BE2C (cell line): ENCODE measurements around the gene SH2D7.

Experiments
- DNase-seq: peaks from one replicate; pipeline ENCODE4 v3.0.0-alpha.2; 2020
- H3K27me3 ChIP-seq: fragments of 250-450 bp; sonication (Bioruptor Pico); 2 replicates; pipeline ENCODE4 v1.5.1; 2020; ENCODE audit warnings: mild to moderate bottlenecking
- H3K36me3 ChIP-seq: fragments of 250-450 bp; sonication (Bioruptor Pico); 2 replicates; pipeline ENCODE4 v1.5.1; 2020; ENCODE audit warnings: mild to moderate bottlenecking
- H3K4me1 ChIP-seq: fragments of 250-450 bp; sonication (Bioruptor Pico); 2 replicates; pipeline ENCODE4 v1.5.1; 2020
- H3K4me3 ChIP-seq: 2 replicates; pipeline ENCODE4 v1.5.1; 2011; ENCODE audit warnings: low read depth, low read length
- H3K9me3 ChIP-seq: fragments of 250-450 bp; sonication (Bioruptor Pico); 2 replicates; pipeline ENCODE4 v1.5.1; 2020
- CTCF ChIP-seq: IDR thresholded peaks from 2 replicates; pipeline ENCODE4 v1.5.1; 2012; ENCODE audit warnings: mild to moderate bottlenecking, low read depth, low read length

The SH2D7 gene

DNA sequence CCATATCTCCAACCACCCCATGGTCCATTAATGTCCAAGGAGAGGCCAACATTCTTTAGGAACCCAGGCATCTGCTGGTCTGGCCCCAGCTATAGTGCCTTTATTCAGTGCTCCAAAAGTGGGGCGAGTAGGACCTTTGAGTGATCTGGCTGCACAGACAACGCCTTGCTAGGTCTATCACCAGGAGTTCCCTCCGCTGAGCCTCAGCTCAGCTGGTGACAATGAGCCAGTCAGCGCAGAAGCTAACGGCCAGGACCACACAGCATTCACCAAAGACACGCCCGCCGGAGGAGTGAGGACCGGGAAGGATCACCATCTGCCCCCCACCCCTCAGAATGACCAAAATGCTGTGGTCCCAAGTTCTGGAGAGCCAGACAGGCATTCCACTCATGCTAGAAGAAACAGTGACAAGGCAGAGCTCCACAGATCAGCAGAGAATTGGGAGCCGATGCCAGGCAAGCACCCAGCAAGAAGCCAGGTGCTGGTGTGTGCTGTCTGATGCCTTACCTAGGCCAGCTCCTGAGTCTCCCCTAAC is 33.9 kb upstream of the SH2D7 start:
- TF ChIP-seq CTCF = no peak
- H3K4me3 ChIP-seq = no peak overlapping the region
- H3K9me3 ChIP-seq = no peaks in the 10 kb centered on the region
- H3K27me3 ChIP-seq = no peaks in the 10 kb centered on the region
- H3K4me1 ChIP-seq = peaks cover 18% of the 10 kb centered on the region
- no peaks in the 10 kb centered on the region for H3K36me3 ChIP-seq
- DNase-seq = no peak

- TF ChIP-seq CTCF = no peak
- Histone ChIP-seq H3K4me3 (no peak overlapping the region), H3K4me1 (peaks cover 18% of the 10 kb centered on the region), H3K36me3 (no peaks in the 10 kb centered on the region), H3K27me3 (no peaks in the 10 kb centered on the region), H3K9me3 (no peaks in the 10 kb centered on the region)
- DNase-seq = no peak
These were observed 33.1 kb upstream of the SH2D7 start for GRCh38 chr15:78059110-78059839.

GRCh38 chr15:78060232-78060631 is 32.1 kb upstream of the SH2D7 start:
- DNase-seq = no peak
- Histone ChIP-seq H3K4me1 (peaks cover 21% of the 10 kb centered on the region), H3K27me3 (no peaks in the 10 kb centered on the region), H3K36me3 (no peaks in the 10 kb centered on the region; the same call in 1 of the 2 replicates), H3K9me3 (no peaks in the 10 kb centered on the region), H3K4me3 (no peak overlapping the region)
- TF ChIP-seq CTCF = no peak

DNA sequence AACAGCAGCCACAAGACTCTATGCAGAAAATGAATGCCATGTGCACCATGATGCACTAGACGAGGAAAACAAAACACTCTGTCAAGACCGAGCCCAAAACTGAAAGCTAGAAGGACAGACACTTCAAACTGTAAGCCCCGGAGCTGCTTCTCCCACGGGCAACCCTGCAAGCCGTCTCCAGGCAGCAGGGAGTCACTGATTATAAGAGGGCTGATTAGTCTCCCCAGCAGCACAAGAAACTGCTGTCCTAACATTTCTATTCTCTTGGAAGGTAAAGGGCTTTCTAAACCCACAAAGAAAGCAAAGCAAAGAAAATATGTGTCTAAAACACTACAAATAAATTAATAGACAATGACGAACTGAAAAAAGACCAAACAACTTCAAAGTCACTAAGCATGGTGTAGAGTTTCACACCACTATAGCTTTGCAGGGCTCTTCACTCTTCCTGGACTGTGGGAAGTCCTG is 30.4 kb upstream of the SH2D7 start:
- DNase-seq = no peak
- no peaks in the 10 kb centered on the region for H3K9me3 ChIP-seq
- H3K4me3 ChIP-seq = peak overlapping the region; percentile 26
- no peaks in the 10 kb centered on the region for H3K27me3 ChIP-seq
- TF ChIP-seq CTCF = no peak
- no peaks in the 10 kb centered on the region; the same call in 1 of the 2 replicates for H3K36me3 ChIP-seq
- peaks cover 32% of the 10 kb centered on the region for H3K4me1 ChIP-seq

DNA sequence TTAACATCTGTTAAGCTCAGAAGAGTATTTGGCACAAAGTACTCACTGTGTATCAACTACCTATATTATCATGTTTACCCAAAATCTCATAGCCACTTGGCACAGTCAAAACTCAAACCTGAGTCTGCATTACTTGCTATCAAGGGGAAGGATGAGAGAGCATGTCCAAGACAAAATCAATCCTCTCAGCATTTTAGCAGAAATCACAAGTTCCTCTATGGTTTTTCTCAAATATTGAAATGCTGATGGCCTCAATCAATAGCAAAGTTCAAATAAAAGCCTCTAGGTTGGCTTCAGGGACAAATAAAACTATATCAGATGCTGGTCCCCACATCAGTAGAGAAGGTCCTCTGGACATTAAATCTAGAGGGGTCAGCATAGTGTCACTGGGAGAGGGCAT is 29.1 kb upstream of the SH2D7 start:
- Histone ChIP-seq H3K27me3 (no peaks in the 10 kb centered on the region), H3K36me3 (no peaks in the 10 kb centered on the region; the same call in 1 of the 2 replicates), H3K4me3 (no peak overlapping the region), H3K9me3 (no peaks in the 10 kb centered on the region), H3K4me1 (peaks cover 33% of the 10 kb centered on the region)
- no peak for DNase-seq
- no peak for TF ChIP-seq CTCF

- TF ChIP-seq CTCF = no peak
- Histone ChIP-seq H3K4me1 (peaks cover 37% of the 10 kb centered on the region), H3K27me3 (no peaks in the 10 kb centered on the region)
These were observed 28.4 kb upstream of the SH2D7 start for GRCh38 chr15:78063970-78064385.

More at GRCh38 chr15:78063970-78064385, 28.4 kb upstream of the SH2D7 start:
- Histone ChIP-seq H3K9me3 (no peaks in the 10 kb centered on the region), H3K36me3 (no peaks in the 10 kb centered on the region; the same call in 1 of the 2 replicates), H3K4me3 (no peak overlapping the region)
- DNase-seq = no peak
